GM12878 (cell line): ENCODE results near the gene CNPY2. TPM values are rescaled to one million over a fixed set of nuclear protein-coding genes. Genes with fewer than 3 reads are reported as not detected.
A peak's percentile ranks its signal among the peaks of the same experiment; 100 is the strongest.

Experiments
- ASH2L ChIP-seq: fragments of 300-600, 200-600 bp; sonication (generic); IDR thresholded peaks from 2 replicates; pipeline ENCODE4 v1.6.1; 2017; ENCODE audit warnings: low read depth, mild to moderate bottlenecking, borderline replicate concordance
- CREM ChIP-seq: IDR thresholded peaks from 2 replicates; pipeline ENCODE4 v1.6.1; 2014; ENCODE audit warnings: antibody characterized with exemption, low read depth
- E4F1 ChIP-seq: fragments of 450-650 bp; IDR thresholded peaks from 2 replicates; pipeline ENCODE4 v1.6.1; 2018; ENCODE audit warnings: borderline replicate concordance, mild to moderate bottlenecking; ENCODE audit not compliant: partially characterized antibody
- ELK1 ChIP-seq: IDR thresholded peaks from 2 replicates; pipeline ENCODE4 v1.6.1; 2012; ENCODE audit warnings: low read depth, low read length, improper control_type of control experiment
- EP300 ChIP-seq, 2 experiments: fragments of 150-350 bp in 1 of 2; IDR thresholded peaks; 2 replicates each; pipeline ENCODE4 v1.6.1; 2011 to 2012; ENCODE audit warnings: low read depth in 2 of 2, low read length in 2 of 2, borderline replicate concordance in 1 of 2, improper control_type of control experiment in 1 of 2, inconsistent platforms in 1 of 2; ENCODE audit not compliant: control insufficient read depth in 1 of 2
- MLLT1 ChIP-seq: fragments of 450-650 bp; IDR thresholded peaks from 2 replicates; pipeline ENCODE4 v1.6.1; 2016; ENCODE audit warnings: mild to moderate bottlenecking
- PKNOX1 ChIP-seq: fragments of 450-650 bp; IDR thresholded peaks from 2 replicates; pipeline ENCODE4 v1.6.1; 2016; ENCODE audit warnings: mild to moderate bottlenecking
- PML ChIP-seq: IDR thresholded peaks from 2 replicates; pipeline ENCODE4 v1.6.1; 2012; ENCODE audit warnings: low read length, inconsistent platforms
- POLR2A ChIP-seq: IDR thresholded peaks from 2 replicates; pipeline ENCODE4 v1.6.1; 2011; ENCODE audit warnings: low read depth, mild to moderate bottlenecking, low read length
- RBBP5 ChIP-seq: fragments of 200-600 bp; sonication (generic); conservative IDR thresholded peaks from 2 replicates; pipeline ENCODE4 v1.6.1; 2016
- RFX5 ChIP-seq: IDR thresholded peaks from 2 replicates; pipeline ENCODE4 v1.6.1; 2011; ENCODE audit warnings: low read depth, low read length, improper control_type of control experiment
- SMAD1 ChIP-seq: fragments of 450-650 bp; IDR thresholded peaks from 2 replicates; pipeline ENCODE4 v1.6.1; 2018; ENCODE audit warnings: mild to moderate bottlenecking, low read depth; ENCODE audit not compliant: partially characterized antibody
- SP1 ChIP-seq: IDR thresholded peaks from one replicate; pipeline ENCODE4 v1.6.1; 2011; ENCODE audit warnings: low read depth, low read length
- SRF ChIP-seq, 2 experiments: IDR thresholded peaks; 2 replicates each; pipeline ENCODE4 v1.6.1; 2011; ENCODE audit warnings: low read depth in 2 of 2, low read length in 2 of 2, mild to moderate bottlenecking in 1 of 2, moderate library complexity in 1 of 2
- STAT1 ChIP-seq: fragments of 450-650 bp; conservative IDR thresholded peaks from 2 replicates; pipeline ENCODE4 v1.6.1; 2014; ENCODE audit warnings: antibody characterized with exemption, mild to moderate bottlenecking
- ZNF274 ChIP-seq: IDR thresholded peaks from one replicate; pipeline ENCODE4 v1.8.0; 2011; ENCODE audit not compliant: insufficient read length, insufficient read depth
- ZSCAN29 ChIP-seq: fragments of 450-650 bp; IDR thresholded peaks from 2 replicates; pipeline ENCODE4 v1.6.1; 2017; ENCODE audit warnings: mild to moderate bottlenecking, moderate library complexity
- polyA plus RNA-seq, 11 experiments: library from polyadenylated mRNA; depleted of rRNA in 4 of 11; unstranded in 6 of 11; stranded (reverse) in 5 of 11; fragments of >200 nt; fragmentation: Nextera tagmentation in 4 of 11; fragmentation: Illumina TruSeq in 1 of 11; extraction: Ambion mirVana in 4 of 11; extraction: Trizol in 1 of 11; gene quantifications; 1 replicate in 1 of 11; 2 replicates in 10 of 11; pipeline versions ENCODE4 v1.2.1 to v1.2.3, GENCODE V29; 2011 to 2016; ENCODE audit warnings: inconsistent platforms in 2 of 11, missing spikeins in 2 of 11, low read depth in 1 of 11
- total RNA-seq, 4 experiments: library from RNA; depleted of rRNA in 3 of 4; stranded (reverse); fragments of >200 nt in 3 of 4; fragmentation: Illumina TruSeq in 1 of 4; extraction: Trizol in 1 of 4; gene quantifications; 2 replicates each; pipeline versions ENCODE4 v1.2.1 to v1.2.3, GENCODE V29; 2013 to 2021

The CNPY2 gene
- total and polyA plus RNA-seq, 10 of the 15 experiments (the other 5 are each of a cell fraction or from before 2014, with no cell fraction given) = 25.0 to 276 (median 87.8) TPM

- no peak for TF ChIP-seq MLLT1
- peak; percentile 93 for TF ChIP-seq CREM
- peak; percentile 97 for TF ChIP-seq POLR2A
- TF ChIP-seq STAT1 = no peak
- 0 out of 4 replicates have a peak, but pooled peaks of 1 of the 2 experiments have one; percentile 2 for TF ChIP-seq SRF (IDR thresholded peaks at IDR 0.05; ENCODE audit: low read depth in 2 of 2, low read length in 2 of 2)
- TF ChIP-seq ZSCAN29 = no peak
- TF ChIP-seq E4F1 = no peak
- no peak for TF ChIP-seq SMAD1
- TF ChIP-seq PKNOX1 = peak; percentile 75
- TF ChIP-seq RBBP5 = no peak
- peak; percentile 49 for TF ChIP-seq SP1
- TF ChIP-seq ASH2L = peak; percentile 32; the same call in 1 of the 2 replicates
- peak; percentile 12; the same call in 1 of the 2 replicates for TF ChIP-seq ELK1
- no peak for TF ChIP-seq EP300 (IDR thresholded peaks at IDR 0.05; ENCODE audit: borderline replicate concordance in 1 of 2, control insufficient read depth in 1 of 2, low read depth in 2 of 2, low read length in 2 of 2)
- TF ChIP-seq PML = peak; percentile 64; the same call in 1 of the 2 replicates
- no peak; the same call in 1 of the 2 replicates for TF ChIP-seq RFX5
- no peak for TF ChIP-seq ZNF274
These were observed at the start of gene CNPY2 (continued) for GRCh38 chr12:56315622-56316473.
